Breast epithelium (tissue), 4 donors: Measurements from ENCODE around the gene IP6K3. TPM values are rescaled to one million over a fixed set of nuclear protein-coding genes. Genes with fewer than 3 reads are reported as not detected.

Source experiments
- DNase-seq, 2 donors: peaks; one replicate each; pipeline ENCODE4 v3.0.0-alpha.2; 2019; ENCODE audit warnings: low spot score in 2 of 2
- H3K27ac ChIP-seq, 2 donors: fragments of 200-600 bp; sonication (generic) in 1 of 2; one replicate each; pipeline ENCODE4 v1.5.1; 2016 to 2019; ENCODE audit warnings: mild to moderate bottlenecking in 1 of 2
- H3K27me3 ChIP-seq, 2 donors: fragments of 200-600 bp; sonication (generic) in 1 of 2; one replicate each; pipeline versions ENCODE4 v1.5.1 to v1.6.0; 2017 to 2019; ENCODE audit warnings: control low read depth in 1 of 2, mild to moderate bottlenecking in 1 of 2
- H3K36me3 ChIP-seq: fragments of 200-600 bp; one replicate; pipeline ENCODE4 v1.5.1; 2019
- H3K4me1 ChIP-seq, 2 donors: fragments of 200-600 bp; sonication (generic); one replicate each; pipeline ENCODE4 v1.5.1; 2016 to 2019; ENCODE audit warnings: control low read depth in 1 of 2
- H3K4me3 ChIP-seq, 3 donors: fragments of 200-600 bp; sonication (generic); 1 replicate in 2 of 3; 2 replicates in 1 of 3; pipeline ENCODE4 v1.5.1; 2016 to 2019; ENCODE audit warnings: mild to moderate bottlenecking in 3 of 3, moderate library complexity in 2 of 3
- H3K9me3 ChIP-seq, 2 donors: fragments of 200-600 bp; sonication (generic) in 1 of 2; one replicate each; pipeline ENCODE4 v1.5.1; 2016 to 2019; ENCODE audit warnings: control low read depth in 1 of 2
- CTCF ChIP-seq, 3 donors: fragments of 450-650 bp; IDR thresholded peaks; one replicate each; pipeline ENCODE4 v1.5.1; 2016 to 2017; ENCODE audit warnings: antibody characterized with exemption in 3 of 3, mild to moderate bottlenecking in 3 of 3, moderate library complexity in 3 of 3
- POLR2A ChIP-seq: fragments of 450-650 bp; IDR thresholded peaks from one replicate; pipeline ENCODE4 v1.6.1; 2016; ENCODE audit warnings: antibody characterized with exemption, mild to moderate bottlenecking, moderate library complexity
- POLR2AphosphoS5 ChIP-seq, 3 donors: sonication (generic); formaldehyde crosslinking; IDR thresholded peaks; one replicate each; pipeline ENCODE4 v1.6.1; 2017; ENCODE audit warnings: antibody characterized with exemption in 3 of 3
- intact Hi-C: fragments of 100-400 bp; cut with DNase I; formaldehyde crosslinking; loops from one replicate; pipeline ENCODE4 v1.15.1; 2023; ENCODE audit warnings: low total_unique reads
- total RNA-seq, 3 donors: library from RNA; depleted of rRNA; stranded (reverse); fragments of >200 nt; gene quantifications; one replicate each; pipeline ENCODE4 v1.1.0, GENCODE V29; 2016

Gene IP6K3
- total RNA-seq, 3 donors from 2014 or later = 0.15 to 4.2 (median 0.66) TPM

- intact Hi-C loops = no loop called here
- TF ChIP-seq POLR2AphosphoS5 (IDR thresholded peaks at IDR 0.05) = no peak
- TF ChIP-seq CTCF (IDR thresholded peaks at IDR 0.05) = no peak
- TF ChIP-seq POLR2A = no peak
- no peak for DNase-seq
- Histone ChIP-seq H3K27ac (no peak overlapping the region), H3K4me3 (no peak overlapping the region), H3K36me3 (peaks cover 22% of the 10 kb centered on the region), H3K4me1 (peaks cover 0 to 18% of the 10 kb centered on the region in 2 donors), H3K27me3 (no peaks in the 10 kb centered on the region), H3K9me3 (no peaks in the 10 kb centered on the region)
Measured at GRCh38 chr6:33782561-33782960, 35.9 kb upstream of the IP6K3 start.

GRCh38 chr6:33781131-33781975, 34.6 kb upstream of the IP6K3 start:
- intact Hi-C loops = no loop called here
- TF ChIP-seq POLR2AphosphoS5 (IDR thresholded peaks at IDR 0.05) (no peak), CTCF (IDR thresholded peaks at IDR 0.05) (no peak), POLR2A (no peak)
- Histone ChIP-seq H3K4me3 (no peak overlapping the region), H3K36me3 (peaks cover 25% of the 10 kb centered on the region), H3K27me3 (no peaks in the 10 kb centered on the region), H3K27ac (no peak overlapping the region), H3K9me3 (no peaks in the 10 kb centered on the region), H3K4me1 (peaks cover 0 to 7% of the 10 kb centered on the region in 2 donors)
- DNase-seq = no peak

- intact Hi-C loops = no loop called here
- Histone ChIP-seq H3K4me1 (no peaks in the 10 kb centered on the region), H3K27ac (no peak overlapping the region), H3K27me3 (no peaks in the 10 kb centered on the region), H3K9me3 (no peaks in the 10 kb centered on the region), H3K36me3 (peaks cover 33% of the 10 kb centered on the region), H3K4me3 (no peak overlapping the region)
- TF ChIP-seq CTCF (IDR thresholded peaks at IDR 0.05) (no peak), POLR2AphosphoS5 (IDR thresholded peaks at IDR 0.05) (no peak), POLR2A (no peak)
- DNase-seq = no peak
Measured at GRCh38 chr6:33779895-33780294, 33.2 kb upstream of the IP6K3 start.

- no peak for DNase-seq
- Histone ChIP-seq H3K36me3 (peaks cover 33% of the 10 kb centered on the region), H3K4me1 (no peaks in the 10 kb centered on the region), H3K27me3 (no peaks in the 10 kb centered on the region), H3K4me3 (no peak overlapping the region), H3K9me3 (no peaks in the 10 kb centered on the region), H3K27ac (no peak overlapping the region)
- TF ChIP-seq POLR2AphosphoS5 (IDR thresholded peaks at IDR 0.05) (no peak), CTCF (IDR thresholded peaks at IDR 0.05) (no peak), POLR2A (no peak)
- intact Hi-C loops = no loop called here
Measured at GRCh38 chr6:33779290-33779689, 32.6 kb upstream of the IP6K3 start.

- TF ChIP-seq POLR2AphosphoS5 (IDR thresholded peaks at IDR 0.05) (no peak), CTCF (IDR thresholded peaks at IDR 0.05) (no peak)
- intact Hi-C loops = no loop called here
- Histone ChIP-seq H3K4me3 (no peak overlapping the region), H3K4me1 (no peaks in the 10 kb centered on the region), H3K27me3 (no peaks in the 10 kb centered on the region), H3K27ac (no peak overlapping the region), H3K9me3 (no peaks in the 10 kb centered on the region), H3K36me3 (peaks cover 33% of the 10 kb centered on the region)
- no peak for DNase-seq
Measured at GRCh38 chr6:33778444-33779121, 31.9 kb upstream of the IP6K3 start.
